Type B pancreatic cell (in vitro differentiated cells): ENCODE data around the gene NPAS3. TPM values are rescaled to one million over a fixed set of nuclear protein-coding genes. Genes with fewer than 3 reads are reported as not detected.

Experiments used
- DNase-seq: peaks from one replicate; pipeline ENCODE4 v3.0.0; 2021; ENCODE audit warnings: mixed read lengths; ENCODE audit not compliant: unreplicated experiment; ENCODE audit errors: extremely low spot score
- H3K27ac Mint-ChIP-seq: 2 replicates; pipeline ENCODE4 v1.8.0; 2021; ENCODE audit warnings: mild to moderate bottlenecking, mixed read lengths
- H3K27me3 Mint-ChIP-seq: 2 replicates; pipeline ENCODE4 v1.8.0; 2021; ENCODE audit warnings: mixed read lengths
- H3K36me3 Mint-ChIP-seq: 2 replicates; pipeline ENCODE4 v1.8.0; 2021; ENCODE audit warnings: mixed read lengths
- H3K4me1 Mint-ChIP-seq: one replicate; pipeline ENCODE4 v1.8.0; 2021; ENCODE audit warnings: mixed read lengths; ENCODE audit not compliant: unreplicated experiment
- H3K4me3 Mint-ChIP-seq: 2 replicates; pipeline ENCODE4 v1.8.0; 2021; ENCODE audit warnings: mild to moderate bottlenecking, mixed read lengths
- H3K9me3 Mint-ChIP-seq: 2 replicates; pipeline ENCODE4 v1.8.0; 2021; ENCODE audit warnings: mixed read lengths
- CTCF ChIP-seq: fragments of 200-600 bp; sonication (generic); conservative IDR thresholded peaks from 2 replicates; pipeline ENCODE4 v1.5.0; 2021; ENCODE audit warnings: antibody characterized with exemption, mild to moderate bottlenecking
- total RNA-seq: library from RNA; stranded (reverse); gene quantifications from 2 replicates; pipeline ENCODE4 v1.2.1, GENCODE V29; 2021; ENCODE audit warnings: low replicate concordance

NPAS3 gene
- total RNA-seq, 1 donor from 2014 or later: 8.7 TPM

GRCh38 chr14:33120341-33120740, 181.7 kb downstream of the NPAS3 start:
- DNase-seq: no peak
- peaks cover 5% of the 10 kb centered on the region for H3K9me3 Mint-ChIP-seq
- H3K36me3 Mint-ChIP-seq: no peaks in the 10 kb centered on the region
- H3K27ac Mint-ChIP-seq: no peak overlapping the region
- H3K4me3 Mint-ChIP-seq: no peak overlapping the region
- no peaks in the 10 kb centered on the region for H3K27me3 Mint-ChIP-seq
- no peaks in the 10 kb centered on the region for H3K4me1 Mint-ChIP-seq
- no peak for TF ChIP-seq CTCF

GRCh38 chr14:33120966-33121365, 182.3 kb downstream of the NPAS3 start:
- peaks cover 5% of the 10 kb centered on the region for H3K9me3 Mint-ChIP-seq
- H3K27me3 Mint-ChIP-seq: no peaks in the 10 kb centered on the region
- H3K27ac Mint-ChIP-seq: no peak overlapping the region
- no peak for DNase-seq
- H3K36me3 Mint-ChIP-seq: no peaks in the 10 kb centered on the region
- no peak for TF ChIP-seq CTCF
- H3K4me1 Mint-ChIP-seq: no peaks in the 10 kb centered on the region
- H3K4me3 Mint-ChIP-seq: no peak overlapping the region

- no peaks in the 10 kb centered on the region for H3K27me3 Mint-ChIP-seq
- H3K9me3 Mint-ChIP-seq: peaks cover 5% of the 10 kb centered on the region
- H3K27ac Mint-ChIP-seq: no peak overlapping the region
- no peaks in the 10 kb centered on the region for H3K36me3 Mint-ChIP-seq
- no peak for DNase-seq
- H3K4me3 Mint-ChIP-seq: no peak overlapping the region
- no peaks in the 10 kb centered on the region for H3K4me1 Mint-ChIP-seq
- TF ChIP-seq CTCF: no peak
Observed at GRCh38 chr14:33123281-33123680, 184.6 kb downstream of the NPAS3 start.

- Mint-ChIP-seq H3K27me3 (no peaks in the 10 kb centered on the region), H3K4me1 (no peaks in the 10 kb centered on the region), H3K36me3 (no peaks in the 10 kb centered on the region), H3K27ac (no peak overlapping the region), H3K9me3 (no peaks in the 10 kb centered on the region), H3K4me3 (no peak overlapping the region)
- DNase-seq: no peak
- no peak for TF ChIP-seq CTCF
Observed at GRCh38 chr14:33126433-33126832, 187.8 kb downstream of the NPAS3 start.

GRCh38 chr14:33127531-33127930, 188.9 kb downstream of the NPAS3 start:
- H3K36me3 Mint-ChIP-seq: no peaks in the 10 kb centered on the region
- no peak overlapping the region for H3K4me3 Mint-ChIP-seq
- TF ChIP-seq CTCF: no peak
- DNase-seq: no peak
- no peaks in the 10 kb centered on the region for H3K27me3 Mint-ChIP-seq
- no peak overlapping the region for H3K27ac Mint-ChIP-seq
- H3K4me1 Mint-ChIP-seq: no peaks in the 10 kb centered on the region
- no peaks in the 10 kb centered on the region for H3K9me3 Mint-ChIP-seq

GRCh38 chr14:33131801-33132200, 193.1 kb downstream of the NPAS3 start:
- Mint-ChIP-seq H3K4me3 (no peak overlapping the region), H3K36me3 (no peaks in the 10 kb centered on the region), H3K9me3 (no peaks in the 10 kb centered on the region), H3K4me1 (no peaks in the 10 kb centered on the region), H3K27ac (no peak overlapping the region), H3K27me3 (no peaks in the 10 kb centered on the region)
- no peak for DNase-seq
- no peak for TF ChIP-seq CTCF
